ENCODE results near the gene DHX9. TPM values are rescaled to one million over a fixed set of nuclear protein-coding genes. Genes with fewer than 3 reads are reported as not detected.

Gene DHX9
- total RNA-seq (2021): 336 and 338 TPM in 2 replicates
- long read RNA-seq, full-length matches to known transcripts: 958 of 1,269 reads
- long read RNA-seq, partial matches to known transcripts: 157 of 1,269 reads
- long read RNA-seq, other reads (novel, unspliced or antisense): 154 of 1,269 reads

GRCh38 chr1:182839209-182840066 is at the start of gene DHX9:
TSS of gene DHX9 (plus strand) at chr1:182839347. CDS start at chr1:182842567, 3,220 bp downstream.
- Mint-ChIP-seq H3K27me3 (ENCODE audit: low read depth) (peaks cover 2% of the 10 kb centered on the region; the same call in 1 of the 2 replicates), H3K9me3 (0 out of 5 replicates have a peak, but pooled peaks cover 0 to 3% of the 10 kb centered on the region in 2 experiments), H3K36me3 (ENCODE audit: insufficient read depth in 1 of 3, low read depth in 3 of 3) (peaks cover 30 to 50% (median 47%) of the 10 kb centered on the region in 3 experiments; a peak in 6 of 7 replicates), H3K4me3 (peak within 1 kb of the TSS; percentile 97 to 98), H3K4me1 (peaks cover 25 to 44% of the 10 kb centered on the region in 2 experiments), H3K27ac (peak within 1 kb of the TSS; percentile 100)
- peaks cover 3% of the 10 kb centered on the region for H3K79me1 ChIP-seq (ENCODE audit: insufficient read depth, low read depth, low read length, poor library complexity, severe bottlenecking)
- peaks cover 41% of the 10 kb centered on the region for H3K79me2 ChIP-seq (ENCODE audit: insufficient read depth, low read length)
- no peak within 1 kb of the TSS for H2BK12ac ChIP-seq (ENCODE audit: insufficient read length, low read depth, low read length)
- no peaks in the 10 kb centered on the region; the same call in 1 of the 2 replicates for H3K4me1 ChIP-seq (ENCODE audit: insufficient read depth, low read length)
- no peak within 1 kb of the TSS for H3K23ac ChIP-seq (ENCODE audit: insufficient read length, low read depth, low read length)
- H4K20me1 ChIP-seq (ENCODE audit: control insufficient read depth, insufficient read depth, insufficient read length): no peaks in the 10 kb centered on the region
- no peaks in the 10 kb centered on the region for H3K9me3 ChIP-seq (ENCODE audit: control insufficient read depth, low read depth, low read length)
- H3K14ac ChIP-seq (ENCODE audit: insufficient read depth, low read length): peak within 1 kb of the TSS; percentile 100
- H3K56ac ChIP-seq (ENCODE audit: insufficient read length, low read depth, low read length): peak within 1 kb of the TSS; percentile 88
- peaks cover 8% of the 10 kb centered on the region for H3K23me2 ChIP-seq (ENCODE audit: insufficient read length, low read depth, low read length, poor library complexity, severe bottlenecking)
- peak within 1 kb of the TSS; percentile 100 for H3K18ac ChIP-seq (ENCODE audit: insufficient read length, low read depth, low read length)
- H2BK5ac ChIP-seq (ENCODE audit: insufficient read length, low read length): peak within 1 kb of the TSS; percentile 90
- TF ChIP-seq CTCF (conservative IDR thresholded peaks at IDR 0.05): peak; percentile 28; the same call in 1 of the 3 replicates
- H4K91ac ChIP-seq (ENCODE audit: insufficient read length, low read depth, low read length): no peak within 1 kb of the TSS
- no peak within 1 kb of the TSS for H2BK120ac ChIP-seq (ENCODE audit: low read depth, low read length, poor library complexity, severe bottlenecking)
- no peak within 1 kb of the TSS for H3T11ph ChIP-seq (ENCODE audit: low read length)
- no peaks in the 10 kb centered on the region for H3K27me3 ChIP-seq (ENCODE audit: insufficient read depth, low read length)
- peak within 1 kb of the TSS; percentile 66 for H2AK5ac ChIP-seq (ENCODE audit: insufficient read length, low read length)
- peak within 1 kb of the TSS; percentile 97 for H3K4me2 ChIP-seq (ENCODE audit: insufficient read depth, insufficient read length, low read length)
- no peak within 1 kb of the TSS for H2AFZ ChIP-seq (ENCODE audit: low read length)
- peak within 1 kb of the TSS; percentile 99 for H3K9ac ChIP-seq (ENCODE audit: extremely low read depth, insufficient read length, low read length)
- H2BK15ac ChIP-seq (ENCODE audit: low read depth, low read length): no peak within 1 kb of the TSS
- H3K27ac ChIP-seq (ENCODE audit: insufficient read length, low read depth, low read length): peak within 1 kb of the TSS; percentile 70
- WGBS (ENCODE audit: extremely low coverage, insufficient read length, low lambda C conversion rate): no CpG with 5 or more reads among the region's 92 CpGs
- H4K5ac ChIP-seq (ENCODE audit: insufficient read length, low read depth, low read length): peak within 1 kb of the TSS; percentile 89
- no peak within 1 kb of the TSS for H4K8ac ChIP-seq (replicated peaks; ENCODE audit: insufficient read length, low read depth, low read length)
- peak within 1 kb of the TSS; percentile 33; the same call in 1 of the 2 replicates for H3K4ac ChIP-seq (ENCODE audit: low read depth, low read length)
- no peak within 1 kb of the TSS for H2BK20ac ChIP-seq (ENCODE audit: low read depth, low read length, poor library complexity, severe bottlenecking)
- peak; percentile 94 for DNase-seq
